Vagina (tissue), 2 donors: Measurements from ENCODE around the gene B3GAT2. TPM values are rescaled to one million over a fixed set of nuclear protein-coding genes. Genes with fewer than 3 reads are reported as not detected.

Experiments
- DNase-seq, 2 donors: peaks; one replicate each; pipeline ENCODE4 v3.0.0-alpha.2; 2017; ENCODE audit errors: extremely low spot score in 2 of 2
- H3K27ac ChIP-seq: fragments of 200-600 bp; sonication (generic); one replicate; pipeline ENCODE4 v1.5.1; 2019
- H3K27me3 ChIP-seq: fragments of 200-600 bp; sonication (generic); one replicate; pipeline ENCODE4 v1.5.1; 2019
- H3K36me3 ChIP-seq, 2 donors: fragments of 200-600 bp; sonication (generic); one replicate each; pipeline ENCODE4 v1.5.1; 2017 to 2019
- H3K4me1 ChIP-seq: fragments of 200-600 bp; sonication (generic); one replicate; pipeline ENCODE4 v1.5.1; 2019
- H3K4me3 ChIP-seq, 2 donors: fragments of 200-600 bp; sonication (generic); 1 replicate in 1 of 2; 2 replicates in 1 of 2; pipeline ENCODE4 v1.5.1; 2016 to 2019
- H3K9me3 ChIP-seq: fragments of 200-600 bp; sonication (generic); one replicate; pipeline ENCODE4 v1.5.1; 2019
- CTCF ChIP-seq, 3 experiments: fragments of 450-650 bp in 2 of 3; fragments of 200-600 bp in 1 of 3; sonication (generic) in 1 of 3; IDR thresholded peaks; one replicate each; pipeline ENCODE4 v1.5.1; 2017 to 2019; ENCODE audit warnings: antibody characterized with exemption in 3 of 3, mild to moderate bottlenecking in 2 of 3, moderate library complexity in 2 of 3
- POLR2A ChIP-seq, 2 donors: fragments of 450-650 bp; IDR thresholded peaks; one replicate each; pipeline ENCODE4 v1.6.1; 2017; ENCODE audit warnings: antibody characterized with exemption in 2 of 2, mild to moderate bottlenecking in 2 of 2, moderate library complexity in 2 of 2
- POLR2AphosphoS5 ChIP-seq, 2 donors: sonication (generic); formaldehyde crosslinking; IDR thresholded peaks; one replicate each; pipeline ENCODE4 v1.9.0; 2017; ENCODE audit warnings: antibody characterized with exemption in 2 of 2, mild to moderate bottlenecking in 2 of 2, low read depth in 1 of 2; ENCODE audit not compliant: insufficient read depth in 1 of 2
- intact Hi-C: fragments of 100-400 bp; cut with DNase I; formaldehyde crosslinking; loops from one replicate; pipeline ENCODE4 v1.15.1; 2023
- total RNA-seq: library from RNA; depleted of rRNA; stranded (reverse); fragments of >200 nt; gene quantifications from one replicate; pipeline ENCODE4 v1.2.3, GENCODE V29; 2016

Gene B3GAT2, protein sequence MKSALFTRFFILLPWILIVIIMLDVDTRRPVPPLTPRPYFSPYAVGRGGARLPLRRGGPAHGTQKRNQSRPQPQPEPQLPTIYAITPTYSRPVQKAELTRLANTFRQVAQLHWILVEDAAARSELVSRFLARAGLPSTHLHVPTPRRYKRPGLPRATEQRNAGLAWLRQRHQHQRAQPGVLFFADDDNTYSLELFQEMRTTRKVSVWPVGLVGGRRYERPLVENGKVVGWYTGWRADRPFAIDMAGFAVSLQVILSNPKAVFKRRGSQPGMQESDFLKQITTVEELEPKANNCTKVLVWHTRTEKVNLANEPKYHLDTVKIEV
- total RNA-seq = not detected

DNA sequence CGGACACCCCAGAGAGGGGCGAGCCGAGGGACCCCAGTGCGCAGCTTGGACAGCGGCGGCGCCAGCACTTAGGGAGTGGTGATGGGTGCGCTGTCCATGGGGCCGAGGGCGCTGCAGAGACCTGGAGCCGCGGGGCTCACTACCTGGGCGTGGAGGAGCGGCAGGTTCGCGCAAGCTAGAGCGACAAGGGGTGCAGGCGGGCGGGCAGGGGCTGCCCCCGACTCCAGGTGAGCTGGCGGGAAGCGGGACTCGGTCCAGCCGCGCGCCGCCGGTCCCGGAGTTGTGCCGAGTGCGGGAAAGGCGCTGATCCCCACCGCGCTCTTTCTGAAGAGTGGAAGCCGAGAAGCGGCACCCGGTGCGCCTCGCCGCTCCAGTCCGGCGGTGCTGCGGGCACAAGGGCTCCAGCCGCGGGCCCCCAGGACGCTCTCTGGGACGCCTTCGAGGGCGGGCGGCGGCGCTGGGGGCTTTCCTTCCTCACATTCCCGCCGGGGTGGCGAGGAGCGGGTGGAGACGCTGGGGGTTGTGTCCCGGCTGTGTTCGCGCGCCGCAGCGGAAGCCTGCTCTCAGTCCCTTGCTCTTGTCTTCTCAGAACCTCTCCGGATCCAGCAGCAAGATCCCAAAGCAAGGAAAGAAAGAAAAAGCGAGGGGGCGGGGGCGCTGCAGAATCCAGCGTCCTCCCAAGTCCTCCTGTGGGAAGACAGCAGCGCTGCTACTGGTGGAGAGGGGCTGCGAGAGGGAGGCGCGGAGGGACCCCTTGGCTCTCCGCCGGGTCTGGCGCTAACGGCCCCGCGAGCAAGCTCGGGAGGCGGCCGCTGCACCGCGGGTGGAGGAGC lies at the start of gene B3GAT2:
B3GAT2 (minus strand) TSS at position 610 of the 833 bp plus-strand sequence. CDS start 631 bp downstream, outside the sequence.
- H3K27ac ChIP-seq = no peak within 1 kb of the TSS
- peaks cover 15% of the 10 kb centered on the region for H3K4me1 ChIP-seq
- intact Hi-C loops = no loop called here
- H3K4me3 ChIP-seq = peak within 1 kb of the TSS; percentile 47 to 56
- no peaks in the 10 kb centered on the region for H3K27me3 ChIP-seq
- H3K36me3 ChIP-seq = no peaks in the 10 kb centered on the region
- H3K9me3 ChIP-seq = no peaks in the 10 kb centered on the region
- DNase-seq = no peak
- TF ChIP-seq POLR2A (IDR thresholded peaks at IDR 0.05) (no peak), POLR2AphosphoS5 (IDR thresholded peaks at IDR 0.05; ENCODE audit: insufficient read depth in 1 of 2, low read depth in 1 of 2) (no peak), CTCF (IDR thresholded peaks at IDR 0.05) (no peak)

- no peaks in the 10 kb centered on the region for H3K9me3 ChIP-seq
- H3K27ac ChIP-seq = no peak overlapping the region
- H3K36me3 ChIP-seq = no peaks in the 10 kb centered on the region
- H3K4me1 ChIP-seq = no peaks in the 10 kb centered on the region
- TF ChIP-seq CTCF (IDR thresholded peaks at IDR 0.05) = no peak
- TF ChIP-seq POLR2AphosphoS5 (IDR thresholded peaks at IDR 0.05; ENCODE audit: insufficient read depth in 1 of 2, low read depth in 1 of 2) = no peak
- TF ChIP-seq POLR2A (IDR thresholded peaks at IDR 0.05) = no peak
- H3K27me3 ChIP-seq = no peaks in the 10 kb centered on the region
- no peak overlapping the region for H3K4me3 ChIP-seq
- intact Hi-C loops = no loop called here
- no peak for DNase-seq
These were observed 41.3 kb upstream of the B3GAT2 start for GRCh38 chr6:70998148-70998547.

DNA sequence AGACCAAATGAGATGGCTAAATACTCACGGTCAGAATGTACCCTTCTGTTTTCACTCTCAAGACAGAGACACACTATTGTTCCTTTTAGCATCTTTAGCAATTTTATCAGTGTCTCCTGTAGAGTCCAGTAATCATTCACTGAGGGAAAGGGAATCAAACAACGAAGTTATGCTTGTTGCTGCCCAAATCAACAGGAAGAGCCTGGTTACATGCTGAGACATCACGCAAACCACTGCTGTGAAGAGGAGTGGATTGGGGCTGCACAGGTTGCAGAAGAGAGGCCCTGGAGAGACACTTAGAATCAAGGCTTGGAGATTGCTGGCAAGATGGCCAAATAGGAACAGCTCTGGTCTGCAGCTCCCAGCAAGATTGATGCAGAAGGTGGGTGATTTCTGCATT lies 40.5 kb upstream of the B3GAT2 start:
- Histone ChIP-seq H3K9me3 (no peaks in the 10 kb centered on the region), H3K36me3 (no peaks in the 10 kb centered on the region), H3K27ac (no peak overlapping the region), H3K4me1 (no peaks in the 10 kb centered on the region), H3K4me3 (no peak overlapping the region), H3K27me3 (no peaks in the 10 kb centered on the region)
- intact Hi-C loops = no loop called here
- no peak for DNase-seq
- TF ChIP-seq POLR2AphosphoS5 (IDR thresholded peaks at IDR 0.05; ENCODE audit: insufficient read depth in 1 of 2, low read depth in 1 of 2) (no peak), CTCF (IDR thresholded peaks at IDR 0.05) (no peak), POLR2A (IDR thresholded peaks at IDR 0.05) (no peak)

GRCh38 chr6:70996106-70996505 lies 39.2 kb upstream of the B3GAT2 start:
- DNase-seq = no peak
- intact Hi-C loops = no loop called here
- Histone ChIP-seq H3K27me3 (no peaks in the 10 kb centered on the region), H3K4me1 (no peaks in the 10 kb centered on the region), H3K4me3 (no peak overlapping the region), H3K36me3 (no peaks in the 10 kb centered on the region), H3K27ac (no peak overlapping the region), H3K9me3 (no peaks in the 10 kb centered on the region)
- no peak for TF ChIP-seq POLR2A (IDR thresholded peaks at IDR 0.05)
- TF ChIP-seq POLR2AphosphoS5 (IDR thresholded peaks at IDR 0.05; ENCODE audit: insufficient read depth in 1 of 2, low read depth in 1 of 2) = no peak
- no peak for TF ChIP-seq CTCF (IDR thresholded peaks at IDR 0.05)
